IMR-90 (cell line): ENCODE results near the gene DNAJC25. TPM values are rescaled to one million over a fixed set of nuclear protein-coding genes. Genes with fewer than 3 reads are reported as not detected.

Experiments used
- ATAC-seq: fragments of 200-7000 bp; cut with Tn5 transposase; 2 replicates; pipeline ENCODE4 v1.9.1; 2020; ENCODE audit warnings: low read depth, mild to moderate bottlenecking, moderate library complexity
- BruUV-seq: library from RNA; stranded (reverse); fragments of 400-500 nt; replicated peaks from 2 replicates; lab custom pipeline; 2021; lab: Mats Ljungman, UMichigan
- CTCF ChIA-PET: fragments of 300-600 bp; formaldehyde crosslinking; extraction: SDS; loops from one replicate; lab custom pipeline; 2021; ENCODE audit warnings: antibody characterized with exemption; lab: Yijun Ruan, JAX
- POLR2A ChIA-PET: fragments of 300-600 bp; sonication (Branson Sonifier 250); formaldehyde crosslinking; loops from one replicate; lab custom pipeline; 2022; ENCODE audit warnings: antibody characterized with exemption; ENCODE audit not compliant: unreplicated experiment; lab: Charles Lee
- DNase-seq: peaks from one replicate; pipeline ENCODE4 v3.0.0; 2013
- H2AFZ ChIP-seq: replicated peaks from 2 replicates; pipeline ENCODE3; 2013; ENCODE audit warnings: low read length, mild to moderate bottlenecking; ENCODE audit not compliant: poor library complexity
- H2AK5ac ChIP-seq: 2 replicates; pipeline ENCODE4 v1.6.1; 2013; ENCODE audit warnings: low read depth, low read length, inconsistent platforms
- H2AK9ac ChIP-seq: replicated peaks from 2 replicates; pipeline ENCODE3; 2013; ENCODE audit warnings: mild to moderate bottlenecking, low read depth, low read length, moderate library complexity; ENCODE audit not compliant: poor library complexity
- H2BK120ac ChIP-seq: 2 replicates; pipeline ENCODE4 v1.6.1; 2013; ENCODE audit warnings: low read depth, low read length, inconsistent platforms
- H2BK15ac ChIP-seq: 3 replicates; pipeline ENCODE4 v1.6.1; 2013; ENCODE audit warnings: low read depth, low read length, inconsistent platforms
- H2BK20ac ChIP-seq: 2 replicates; pipeline ENCODE4 v1.6.1; 2013; ENCODE audit warnings: low read depth, mild to moderate bottlenecking, inconsistent platforms, low read length, moderate library complexity
- H2BK5ac ChIP-seq: 2 replicates; pipeline ENCODE4 v1.6.1; 2013; ENCODE audit warnings: mild to moderate bottlenecking, low read depth, low read length, inconsistent platforms; ENCODE audit not compliant: poor library complexity, severe bottlenecking
- H3K14ac ChIP-seq: replicated peaks from 2 replicates; pipeline ENCODE4 v1.6.1; 2013; ENCODE audit warnings: low read depth, low read length, inconsistent platforms
- H3K18ac ChIP-seq: 2 replicates; pipeline ENCODE4 v1.6.1; 2013; ENCODE audit warnings: low read depth, low read length, control low read depth
- H3K23ac ChIP-seq: 2 replicates; pipeline ENCODE4 v1.6.1; 2013; ENCODE audit warnings: low read depth, low read length, inconsistent platforms
- H3K27ac ChIP-seq: 2 replicates; pipeline ENCODE4 v1.5.1; 2013; ENCODE audit warnings: mild to moderate bottlenecking, control low read depth, low read length; ENCODE audit not compliant: insufficient read depth
- H3K27me3 ChIP-seq: 2 replicates; pipeline ENCODE4 v1.6.1; 2013; ENCODE audit warnings: low read length; ENCODE audit not compliant: control insufficient read depth, insufficient read depth
- H3K36me3 ChIP-seq: 2 replicates; pipeline ENCODE4 v1.6.1; 2013; ENCODE audit warnings: low read length, mixed read lengths; ENCODE audit not compliant: control insufficient read depth, insufficient read depth
- H3K4ac ChIP-seq: 2 replicates; pipeline ENCODE4 v1.6.1; 2013; ENCODE audit warnings: low read depth, low read length, inconsistent platforms
- H3K4me1 ChIP-seq: 2 replicates; pipeline ENCODE4 v1.6.1; 2013; ENCODE audit warnings: low read length, mixed read lengths; ENCODE audit not compliant: control insufficient read depth, insufficient read depth
- H3K4me2 ChIP-seq: 2 replicates; pipeline ENCODE4 v1.6.1; 2013; ENCODE audit warnings: low read depth, mild to moderate bottlenecking, control low read depth, low read length, moderate library complexity
- H3K4me3 ChIP-seq: 2 replicates; pipeline ENCODE4 v1.5.1; 2013; ENCODE audit warnings: low read depth, mild to moderate bottlenecking, control low read depth, low read length, moderate library complexity; ENCODE audit not compliant: insufficient read depth
- H3K56ac ChIP-seq: 2 replicates; pipeline ENCODE4 v1.6.1; 2013; ENCODE audit warnings: low read length, inconsistent platforms; ENCODE audit not compliant: insufficient read depth; ENCODE audit errors: extremely low read depth
- H3K79me1 ChIP-seq, 2 experiments: 2 replicates each; pipeline ENCODE4 v1.6.1; 2013; ENCODE audit warnings: low read length in 2 of 2, inconsistent platforms in 1 of 2, low read depth in 1 of 2
- H3K9ac ChIP-seq: 2 replicates; pipeline ENCODE4 v1.6.1; 2013; ENCODE audit warnings: low read depth, low read length, control low read depth
- H3K9me1 ChIP-seq: 2 replicates; pipeline ENCODE4 v1.6.1; 2013; ENCODE audit warnings: low read length, inconsistent platforms; ENCODE audit not compliant: insufficient read depth
- H3K9me3 ChIP-seq: 2 replicates; pipeline ENCODE4 v1.6.1; 2013; ENCODE audit warnings: low read length; ENCODE audit not compliant: control insufficient read depth, insufficient read depth
- H4K20me1 ChIP-seq: 2 replicates; pipeline ENCODE4 v1.6.1; 2013; ENCODE audit warnings: low read length, inconsistent platforms; ENCODE audit not compliant: insufficient read depth
- H4K5ac ChIP-seq: 2 replicates; pipeline ENCODE4 v1.6.1; 2013; ENCODE audit warnings: mild to moderate bottlenecking, low read depth, low read length, control low read depth
- H4K8ac ChIP-seq, 2 experiments: 2 replicates each; pipeline ENCODE4 v1.6.1; 2013; ENCODE audit warnings: low read depth in 2 of 2, low read length in 2 of 2, control low read depth in 1 of 2, inconsistent platforms in 1 of 2
- H4K91ac ChIP-seq: 2 replicates; pipeline ENCODE4 v1.6.1; 2013; ENCODE audit warnings: low read depth, low read length, inconsistent platforms; ENCODE audit not compliant: insufficient read depth
- CEBPB ChIP-seq: IDR thresholded peaks from 2 replicates; pipeline ENCODE4 v1.6.1; 2012; ENCODE audit warnings: low read depth, low read length, improper control_type of control experiment
- CHD1 ChIP-seq: IDR thresholded peaks from 2 replicates; pipeline ENCODE4 v1.6.1; 2012; ENCODE audit warnings: low read depth, low read length, improper control_type of control experiment
- MAZ ChIP-seq: IDR thresholded peaks from 2 replicates; pipeline ENCODE4 v1.6.1; 2012; ENCODE audit warnings: low read depth, mild to moderate bottlenecking, low read length, improper control_type of control experiment, moderate library complexity, borderline replicate concordance
- NFE2L2 ChIP-seq: fragments of 150-350 bp; IDR thresholded peaks from 2 replicates; pipeline ENCODE4 v1.6.1; 2016; ENCODE audit warnings: low read depth, mild to moderate bottlenecking, low read length
- RAD21 ChIP-seq: IDR thresholded peaks from 2 replicates; pipeline ENCODE4 v1.6.1; 2012; ENCODE audit warnings: low read length, improper control_type of control experiment
- RCOR1 ChIP-seq: IDR thresholded peaks from 2 replicates; pipeline ENCODE4 v1.6.1; 2012; ENCODE audit warnings: mild to moderate bottlenecking, low read length, improper control_type of control experiment; ENCODE audit not compliant: insufficient replicate concordance
- WGBS, 2 experiments: methylation state at CpG; one replicate each; pipeline versions ENCODE4 v1.1.5 to v1.1.7; 2013; ENCODE audit warnings: missing lambda C conversion rate in 2 of 2; ENCODE audit not compliant: insufficient read length in 1 of 2; ENCODE audit errors: extremely low coverage in 2 of 2; 5-methylcytosine and 5-hydroxymethylcytosine counted together
- dilution Hi-C: fragments of 300-500 bp; cut with HindIII; formaldehyde crosslinking; loops from one replicate; pipeline ENCODE4 v1.14.3; 2018; ENCODE audit warnings: low sequenced_read_pairs; ENCODE audit not compliant: unreplicated experiment
- in situ Hi-C: fragments of 300-500 bp; cut with MboI; formaldehyde crosslinking; loops from 3 replicates; pipeline ENCODE4 v1.14.3; 2019; ENCODE audit warnings: low sequenced_read_pairs, inconsistent platforms, mixed read lengths
- intact Hi-C: fragments of 100-400 bp; cut with micrococcal nuclease; formaldehyde crosslinking; loops from 2 replicates; pipeline ENCODE4 v1.10.0; 2022
- polyA plus RNA-seq, 3 experiments: library from polyadenylated mRNA; depleted of rRNA; stranded (reverse); fragments of >200 nt; gene quantifications; 2 replicates each; pipeline ENCODE4 v1.2.3, GENCODE V29; 2012; ENCODE audit warnings: low replicate concordance in 1 of 3
- total RNA-seq: library from RNA; depleted of rRNA; stranded (reverse); fragments of >200 nt; gene quantifications from 2 replicates; pipeline ENCODE4 v1.2.3, GENCODE V29; 2012

DNAJC25 gene
- total and polyA plus RNA-seq, 2 of the 4 experiments (the other 2 are of a cell fraction), result 3.2 to 6.6 TPM

- TF ChIP-seq MAZ (no peak), RCOR1 (no peak), CEBPB (no peak)
Measured at GRCh38 chr9:111597852-111598732, 33.0 kb upstream of the DNAJC25 start (continued).

DNA sequence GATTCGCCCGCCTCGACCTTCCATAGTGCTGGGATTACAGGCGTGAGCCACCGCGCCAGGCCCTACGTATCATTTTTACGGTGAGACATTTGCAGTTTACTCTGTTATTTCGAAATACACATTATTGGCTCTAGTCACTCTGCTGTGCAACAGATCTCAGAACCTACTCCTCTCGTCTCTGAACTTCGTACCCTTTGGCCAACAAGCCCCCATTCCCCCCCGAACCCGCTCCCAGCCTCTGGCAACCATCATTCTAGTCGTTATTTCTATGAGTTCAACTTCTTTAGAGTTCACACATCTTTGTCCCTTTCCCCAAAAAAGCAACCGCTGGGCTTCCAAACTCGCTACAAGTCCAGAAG is 32.4 kb upstream of the DNAJC25 start:
- peak overlapping the region; percentile 61 for H3K27ac ChIP-seq
- peaks cover 9 to 43% of the 10 kb centered on the region in 2 experiments for H3K79me1 ChIP-seq
- H3K56ac ChIP-seq, result peak overlapping the region; percentile 62; the same call in 1 of the 2 replicates
- no peaks in the 10 kb centered on the region for H3K9me3 ChIP-seq
- H3K9me1 ChIP-seq, result peaks cover 10% of the 10 kb centered on the region; the same call in 1 of the 2 replicates
- intact Hi-C loops, result loop anchor here (1.0 to 10.0 kb wide), 4 partner anchors 24 to 476 kb away; partner anchors contain the start of gene UGCG
- TF ChIP-seq NFE2L2 (no peak), MAZ (no peak), CHD1 (no peak), RAD21 (no peak), CEBPB (peak; percentile 83)
- peak overlapping the region; percentile 57 for H3K4me3 ChIP-seq
- H4K20me1 ChIP-seq, result no peaks in the 10 kb centered on the region
- POLR2A ChIA-PET, result interaction anchor here (0.6 kb wide), 1 partner anchor 568 kb away, joined by 3 read pairs; no protein-coding TSS in a partner anchor
- peak overlapping the region; percentile 96 for H2AFZ ChIP-seq
- in situ Hi-C loops, result no loop called here
- WGBS, 2 experiments, result 2% methylated on average over 9 of the region's 16 CpGs; no CpG with 5 or more reads in 1 of the 2 experiments
- no peak overlapping the region for H2BK15ac ChIP-seq
- peak overlapping the region; percentile 78 for H3K4me2 ChIP-seq
- BruUV-seq, result no TSS peak
- peak overlapping the region; percentile 37 for H3K18ac ChIP-seq
- DNase-seq (peak; percentile 62), ATAC-seq (peak; percentile 31)
- H3K23ac ChIP-seq, result peak overlapping the region; percentile 95; the same call in 1 of the 2 replicates
- H3K27me3 ChIP-seq, result no peaks in the 10 kb centered on the region
- H2AK9ac ChIP-seq, result peak overlapping the region; percentile 91
- no peak overlapping the region for H2BK20ac ChIP-seq
- peak overlapping the region; percentile 69 to 80 for H4K8ac ChIP-seq
- peaks cover 17% of the 10 kb centered on the region for H3K36me3 ChIP-seq
- H2BK5ac ChIP-seq, result peak overlapping the region; percentile 65
- H3K4me1 ChIP-seq, result 0 out of 2 replicates have a peak, but pooled peaks cover 2% of the 10 kb centered on the region
- peak overlapping the region; percentile 14 for H4K91ac ChIP-seq
- peak overlapping the region; percentile 38 for H4K5ac ChIP-seq
- dilution Hi-C loops, result no loop called here
- H2AK5ac ChIP-seq, result peak overlapping the region; percentile 32; the same call in 1 of the 2 replicates
- H3K4ac ChIP-seq, result peak overlapping the region; percentile 88
- CTCF ChIA-PET, result interaction anchor here (0.5 to 1.1 kb wide), 7 partner anchors 11 to 1908 kb away, joined by 3 to 5 read pairs (median 4); no protein-coding TSS in a partner anchor
- no peak overlapping the region for H2BK120ac ChIP-seq
- peak overlapping the region; percentile 94 for H3K14ac ChIP-seq
- H3K9ac ChIP-seq, result peak overlapping the region; percentile 92
